Measurements from ENCODE around the gene TSPAN14. TPM values are rescaled to one million over a fixed set of nuclear protein-coding genes. Genes with fewer than 3 reads are reported as not detected.
A peak's percentile ranks its signal among the peaks of the same experiment; 100 is the strongest.

TSPAN14 gene
- total and polyA plus RNA-seq, 2 of the 8 experiments (the other 6 are each of a cell fraction or from before 2014, with no cell fraction given), result 47.4 to 57.8 TPM

DNA sequence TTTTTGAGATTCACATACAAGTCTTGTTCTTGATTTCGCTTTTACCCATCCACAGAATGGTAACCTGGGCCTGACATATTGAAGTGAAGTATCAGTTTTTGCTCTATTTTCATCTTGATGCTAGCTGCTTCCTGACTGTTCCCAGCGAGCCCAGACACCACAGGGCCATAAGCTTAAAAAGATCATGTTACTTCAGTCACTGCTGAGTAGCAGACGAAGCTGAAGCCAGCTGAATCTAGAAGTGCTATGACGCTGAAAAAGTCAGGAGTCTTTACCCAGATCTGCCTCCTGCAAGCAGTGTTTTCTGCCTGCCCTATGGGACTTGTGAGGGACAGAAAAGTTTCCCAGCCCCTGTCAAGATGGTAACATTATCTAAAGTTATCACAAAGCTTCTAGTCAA is 48.5 kb upstream of the TSPAN14 start:
- peaks cover 0 to 5% (median 0%) of the 10 kb centered on the region in 4 experiments; a peak in 4 of 7 replicates for H3K4me1 ChIP-seq (replicated peaks in 1 of 4; ENCODE audit: control insufficient read depth in 3 of 4, insufficient read depth in 4 of 4, low read length in 3 of 4)
- peaks cover 9% of the 10 kb centered on the region; the same call in 1 of the 2 replicates for H3K23me2 ChIP-seq (ENCODE audit: low read depth, low read length)
- H2BK120ac ChIP-seq (replicated peaks; ENCODE audit: low read depth, low read length), result no peak overlapping the region
- CTCF ChIA-PET (ENCODE audit: partially characterized antibody), result interaction anchor here (0.9 to 3.8 kb wide), 9 partner anchors 13 to 450 kb away, joined by 3 to 21 read pairs (median 3); no protein-coding TSS in a partner anchor
- H2BK12ac ChIP-seq (ENCODE audit: low read depth, low read length), result no peak overlapping the region
- H4K20me1 ChIP-seq (replicated peaks in 1 of 2; ENCODE audit: control insufficient read depth in 1 of 2, insufficient read depth in 2 of 2, low read length in 2 of 2), result peaks cover 1 to 2% of the 10 kb centered on the region in 2 experiments
- H3K14ac ChIP-seq (ENCODE audit: insufficient read length), result no peak overlapping the region
- peaks cover 0 to 10% (median 6%) of the 10 kb centered on the region in 4 experiments; a peak in 3 of 7 replicates for H3K27me3 ChIP-seq (replicated peaks in 1 of 4; ENCODE audit: control insufficient read depth in 3 of 4, extremely low read depth in 1 of 4, insufficient read depth in 3 of 4, low read length in 3 of 4)
- H3K56ac ChIP-seq (replicated peaks; ENCODE audit: insufficient read length, low read depth, low read length), result no peak overlapping the region
- no peak overlapping the region for H2BK20ac ChIP-seq (ENCODE audit: low read length)
- H2AK5ac ChIP-seq (ENCODE audit: low read depth, low read length), result no peak overlapping the region
- peaks cover 0 to 7% of the 10 kb centered on the region in 2 experiments; a peak in 1 of 4 replicates for H3K79me2 ChIP-seq (ENCODE audit: control insufficient read depth in 1 of 2, insufficient read depth in 2 of 2, low read length in 2 of 2)
- H3K9me3 ChIP-seq (ENCODE audit: insufficient read depth in 2 of 2, low read depth in 1 of 2, low read length in 1 of 2), result no peaks in the 10 kb centered on the region
- no peak overlapping the region for H3K4me2 ChIP-seq (ENCODE audit: insufficient read depth in 1 of 2, low read depth in 2 of 2, low read length in 2 of 2)
- H2AFZ ChIP-seq (ENCODE audit: low read length), result no peak overlapping the region
- WGBS, 2 experiments (ENCODE audit: extremely low coverage in 1 of 2, insufficient coverage in 1 of 2, insufficient read length in 1 of 2, insufficient replicate concordance in 2 of 2, low coverage in 1 of 2, low lambda C conversion rate in 2 of 2, missing lambda C conversion rate in 1 of 2), result 70% methylated on average over 4 of the region's 4 CpGs; no CpG with 5 or more reads in 1 of the 2 experiments
- no peak overlapping the region for H3K4ac ChIP-seq (replicated peaks; ENCODE audit: insufficient read length, low read depth, low read length)
- no peak for DNase-seq (ENCODE audit: low read depth in 1 of 2, low spot score in 2 of 2)
- no peak overlapping the region for H2BK5ac ChIP-seq (ENCODE audit: low read depth, low read length)
- H4K8ac ChIP-seq (ENCODE audit: extremely low read depth, insufficient read depth, low read length), result no peak overlapping the region
- H3K9ac ChIP-seq (replicated peaks in 1 of 4; ENCODE audit: extremely low read depth in 1 of 4, low read depth in 3 of 4, low read length in 3 of 4), result no peak overlapping the region; a peak in 1 of 7 replicates
- H3K18ac ChIP-seq (ENCODE audit: extremely low read depth, low read length), result no peak overlapping the region
- H3K36me3 ChIP-seq (ENCODE audit: control insufficient read depth in 2 of 4, insufficient read depth in 4 of 4, low read length in 3 of 4), result no peaks in the 10 kb centered on the region; a peak in 1 of 8 replicates
- H3K23ac ChIP-seq (ENCODE audit: insufficient read length), result no peak overlapping the region
- H4K5ac ChIP-seq (ENCODE audit: insufficient read length, low read depth, low read length), result no peak overlapping the region
- no peak overlapping the region for H4K91ac ChIP-seq (replicated peaks; ENCODE audit: insufficient read length, low read length)
- POLR2A ChIA-PET (ENCODE audit: partially characterized antibody), result interaction anchor here (0.6 kb wide), 1 partner anchor 1092 kb away, joined by 3 read pairs; no protein-coding TSS in a partner anchor
- no peak overlapping the region for H3K4me3 ChIP-seq (ENCODE audit: extremely low read depth in 1 of 4, insufficient read depth in 2 of 4, low read depth in 3 of 4, low read length in 4 of 4)
- H3K27ac ChIP-seq (ENCODE audit: low read depth, low read length), result no peak overlapping the region
- no peak for FAIRE-seq
- H3K79me1 ChIP-seq (ENCODE audit: low read depth, low read length), result no peaks in the 10 kb centered on the region
- no peak overlapping the region for H2BK15ac ChIP-seq (ENCODE audit: low read length)
- TF ChIP-seq RAD21 (IDR thresholded peaks at IDR 0.05 in 1 of 2, conservative IDR thresholded peaks at IDR 0.05 in 1 of 2; ENCODE audit: low read depth in 2 of 2, low read length in 2 of 2), result no peak
- TF ChIP-seq TAF1 (IDR thresholded peaks at IDR 0.05; ENCODE audit: low read depth, low read length), result 0 out of 2 replicates have a peak, but pooled peaks have one; percentile 21
- no peak for TF ChIP-seq SP2 (IDR thresholded peaks at IDR 0.05; ENCODE audit: low read length)
- TF ChIP-seq, protein P1, sequence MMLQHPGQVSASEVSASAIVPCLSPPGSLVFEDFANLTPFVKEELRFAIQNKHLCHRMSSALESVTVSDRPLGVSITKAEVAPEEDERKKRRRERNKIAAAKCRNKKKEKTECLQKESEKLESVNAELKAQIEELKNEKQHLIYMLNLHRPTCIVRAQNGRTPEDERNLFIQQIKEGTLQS (IDR thresholded peaks at IDR 0.05; ENCODE audit: insufficient read depth, low read depth, low read length), result no peak
